ENCODE results near the gene SERPIND1. TPM values are rescaled to one million over a fixed set of nuclear protein-coding genes. Genes with fewer than 3 reads are reported as not detected.
"Not testable (repeated sequence)": the region's sequence is repeated elsewhere in the genome, so short reads cannot be mapped to it uniquely, and the experiment has no call there.

The SERPIND1 gene
- total and polyA plus RNA-seq, 4 experiments from 2014 or later, result 0.07 to 0.29 TPM; not detected in 2

- ChIA-PET CTCF (ENCODE audit: partially characterized antibody) (no interaction called here), POLR2A (ENCODE audit: partially characterized antibody) (no interaction called here)
- Histone ChIP-seq H3K27me3 (ENCODE audit: insufficient read depth, low read length) (no peaks in the 10 kb centered on the region), H3K36me3 (ENCODE audit: insufficient read depth, low read length) (peaks cover 27% of the 10 kb centered on the region), H3K4me1 (ENCODE audit: insufficient read depth, low read length) (no peaks in the 10 kb centered on the region), H3K9me3 (ENCODE audit: control insufficient read depth in 1 of 2, low read length in 2 of 2) (no peaks in the 10 kb centered on the region), H3K27ac (ENCODE audit: low read depth, low read length) (no peak overlapping the region), H3K4me3 (ENCODE audit: low read length in 2 of 2) (no peak overlapping the region)
- DNase-seq, result no peak
- intact Hi-C loops (cut with micrococcal nuclease), result no loop called here
- peaks cover 52 to 70% of the 10 kb centered on the region in 2 donors for H3K36me3 Mint-ChIP-seq
- no peak overlapping the region for H3K4me3 Mint-ChIP-seq
- H3K27me3 Mint-ChIP-seq, result no peaks in the 10 kb centered on the region
- H3K27ac Mint-ChIP-seq, result peak overlapping the region in 1 of 7 donors; percentile 35
- no peaks in the 10 kb centered on the region for H3K9me3 Mint-ChIP-seq
- no peaks in the 10 kb centered on the region for H3K4me1 Mint-ChIP-seq
Measured at GRCh38 chr22:20825624-20826023, 51.7 kb downstream of the SERPIND1 start.

DNA sequence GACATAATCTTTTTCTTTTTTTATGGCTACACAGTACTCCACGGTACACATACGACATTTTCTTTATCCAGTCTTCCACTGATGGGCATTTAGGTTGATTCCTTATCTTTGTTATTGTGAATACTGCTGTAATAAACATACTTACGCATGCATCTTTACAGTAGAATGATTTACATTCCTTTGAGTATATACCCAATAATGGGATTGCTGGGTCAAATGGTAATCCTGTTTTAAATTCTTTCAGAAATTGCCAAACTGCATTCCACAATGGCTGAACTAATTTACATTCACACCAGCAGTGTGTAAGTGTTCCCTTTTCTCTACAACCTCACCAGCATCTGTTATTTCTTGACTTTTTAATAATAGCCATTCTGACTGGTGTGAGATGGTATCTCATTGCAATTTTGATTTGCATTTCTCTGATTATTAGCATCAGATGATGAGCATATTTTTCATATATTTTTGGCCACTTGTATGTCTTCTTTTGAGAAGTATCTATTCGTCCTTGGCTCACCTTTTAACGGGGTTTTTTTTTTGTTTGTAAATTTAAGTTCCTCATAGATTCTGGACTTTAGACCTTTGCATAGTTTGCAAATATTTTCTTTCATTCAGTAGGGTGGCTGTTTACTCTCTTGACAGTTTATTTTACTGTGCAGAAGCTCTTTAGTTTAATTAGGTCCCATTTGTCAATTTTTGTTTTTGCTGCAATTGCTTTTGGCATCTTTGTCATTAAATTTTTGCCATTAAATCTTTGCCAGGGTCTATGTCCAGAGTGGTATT lies 52.6 kb downstream of the SERPIND1 start:
- H3K4me3 ChIP-seq (ENCODE audit: low read length in 2 of 2); DNase-seq; POLR2A ChIA-PET (ENCODE audit: partially characterized antibody); H3K27ac ChIP-seq (ENCODE audit: low read depth, low read length); H3K4me3 Mint-ChIP-seq; H3K27me3 ChIP-seq (ENCODE audit: insufficient read depth, low read length); H3K27me3 Mint-ChIP-seq; H3K9me3 Mint-ChIP-seq; intact Hi-C loops (cut with micrococcal nuclease); H3K9me3 ChIP-seq (ENCODE audit: control insufficient read depth in 1 of 2, low read length in 2 of 2); H3K4me1 ChIP-seq (ENCODE audit: insufficient read depth, low read length); H3K4me1 Mint-ChIP-seq; CTCF ChIA-PET (ENCODE audit: partially characterized antibody): not testable (repeated sequence)
- peaks cover 53 to 73% of the 10 kb centered on the region in 2 donors for H3K36me3 Mint-ChIP-seq
- H3K36me3 ChIP-seq (ENCODE audit: insufficient read depth, low read length), result peaks cover 31% of the 10 kb centered on the region
- H3K27ac Mint-ChIP-seq, result peak overlapping the region in 1 of 7 donors; percentile 6

GRCh38 chr22:20829491-20830134 lies 55.7 kb downstream of the SERPIND1 start:
- Histone ChIP-seq H3K4me3 (ENCODE audit: low read length in 2 of 2) (no peak overlapping the region), H3K4me1 (ENCODE audit: insufficient read depth, low read length) (no peaks in the 10 kb centered on the region), H3K27ac (ENCODE audit: low read depth, low read length) (no peak overlapping the region), H3K9me3 (ENCODE audit: control insufficient read depth in 1 of 2, low read length in 2 of 2) (no peaks in the 10 kb centered on the region), H3K27me3 (ENCODE audit: insufficient read depth, low read length) (no peaks in the 10 kb centered on the region), H3K36me3 (ENCODE audit: insufficient read depth, low read length) (peaks cover 37% of the 10 kb centered on the region)
- Mint-ChIP-seq H3K4me3 (no peak overlapping the region), H3K4me1 (no peaks in the 10 kb centered on the region), H3K27me3 (no peaks in the 10 kb centered on the region), H3K9me3 (no peaks in the 10 kb centered on the region), H3K36me3 (peaks cover 56 to 76% of the 10 kb centered on the region in 2 donors), H3K27ac (peak overlapping the region in 1 of 7 donors; percentile 68)
- POLR2A ChIA-PET (ENCODE audit: partially characterized antibody), result no interaction called here
- DNase-seq, result no peak
- CTCF ChIA-PET (ENCODE audit: partially characterized antibody), result no interaction called here
- intact Hi-C loops (cut with micrococcal nuclease), result no loop called here

DNA sequence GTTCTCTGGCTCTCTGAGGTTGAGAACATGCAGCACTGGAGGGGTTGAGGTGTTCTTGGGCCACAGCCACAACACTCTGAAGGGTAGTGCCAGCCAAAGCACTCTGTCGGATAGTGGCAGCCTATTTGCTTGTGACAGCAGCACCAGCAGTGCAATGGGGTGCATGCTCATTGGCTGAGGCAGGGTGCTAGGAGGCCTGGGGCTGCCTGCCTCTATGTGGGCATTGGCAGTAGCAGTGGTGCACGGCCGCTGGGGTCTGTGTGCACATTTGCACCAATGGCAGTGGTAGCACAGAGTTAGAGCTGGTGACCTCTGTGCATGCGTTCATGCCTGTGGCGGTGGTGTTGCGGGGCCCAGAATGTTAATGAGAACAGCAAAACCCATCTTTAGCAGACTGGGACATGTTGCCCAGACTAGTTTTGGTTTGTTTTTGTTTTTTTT lies 59.3 kb downstream of the SERPIND1 start:
- Mint-ChIP-seq H3K4me1 (peaks cover 2 to 6% (median 4%) of the 10 kb centered on the region in 4 donors), H3K27me3 (no peaks in the 10 kb centered on the region), H3K9me3 (no peaks in the 10 kb centered on the region), H3K27ac (peak overlapping the region in 4 of 7 donors; percentile 45 to 76 (median 62)), H3K36me3 (peaks cover 36 to 52% of the 10 kb centered on the region in 2 donors), H3K4me3 (no peak overlapping the region)
- POLR2A ChIA-PET (ENCODE audit: partially characterized antibody), result no interaction called here
- Histone ChIP-seq H3K4me1 (ENCODE audit: insufficient read depth, low read length) (peaks cover 6% of the 10 kb centered on the region), H3K4me3 (ENCODE audit: low read length in 2 of 2) (no peak overlapping the region), H3K27me3 (ENCODE audit: insufficient read depth, low read length) (no peaks in the 10 kb centered on the region), H3K27ac (ENCODE audit: low read depth, low read length) (no peak overlapping the region), H3K9me3 (ENCODE audit: control insufficient read depth in 1 of 2, low read length in 2 of 2) (no peaks in the 10 kb centered on the region), H3K36me3 (ENCODE audit: insufficient read depth, low read length) (peaks cover 32% of the 10 kb centered on the region)
- intact Hi-C loops (cut with micrococcal nuclease), result no loop called here
- DNase-seq, result no peak
- CTCF ChIA-PET (ENCODE audit: partially characterized antibody), result no interaction called here

DNA sequence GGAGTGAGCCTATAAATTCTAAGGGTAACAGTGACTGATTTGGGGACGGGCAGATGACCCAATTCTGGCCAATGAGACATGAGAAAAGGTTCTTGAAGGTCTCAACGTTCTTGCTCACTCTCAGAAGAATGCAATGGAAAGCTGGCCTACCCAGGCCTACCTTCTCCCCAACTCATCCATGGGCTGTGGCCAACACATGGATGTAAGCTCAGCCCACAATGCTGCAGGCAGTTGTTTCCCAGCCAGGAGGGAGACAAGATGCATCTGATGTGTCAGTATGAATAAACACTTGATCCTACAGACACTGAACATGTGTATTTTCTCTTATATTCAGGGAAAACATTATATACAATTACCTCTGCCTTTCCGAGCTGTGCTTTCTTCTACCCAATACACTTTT lies 60.3 kb downstream of the SERPIND1 start:
- Mint-ChIP-seq H3K36me3 (peaks cover 31 to 42% of the 10 kb centered on the region in 2 donors), H3K27ac (no peak overlapping the region), H3K4me1 (peaks cover 8 to 15% (median 9%) of the 10 kb centered on the region in 4 donors), H3K9me3 (no peaks in the 10 kb centered on the region), H3K4me3 (no peak overlapping the region), H3K27me3 (no peaks in the 10 kb centered on the region)
- Histone ChIP-seq H3K27me3 (ENCODE audit: insufficient read depth, low read length) (no peaks in the 10 kb centered on the region), H3K4me3 (ENCODE audit: low read length in 2 of 2) (no peak overlapping the region), H3K27ac (ENCODE audit: low read depth, low read length) (no peak overlapping the region), H3K36me3 (ENCODE audit: insufficient read depth, low read length) (peaks cover 35% of the 10 kb centered on the region), H3K9me3 (ENCODE audit: control insufficient read depth in 1 of 2, low read length in 2 of 2) (no peaks in the 10 kb centered on the region), H3K4me1 (ENCODE audit: insufficient read depth, low read length) (peaks cover 6% of the 10 kb centered on the region)
- no peak for DNase-seq
- ChIA-PET CTCF (ENCODE audit: partially characterized antibody) (no interaction called here), POLR2A (ENCODE audit: partially characterized antibody) (interaction anchor here (0.6 kb wide), 1 partner anchor 45 kb away, joined by 3 read pairs; no protein-coding TSS in a partner anchor)
- intact Hi-C loops (cut with micrococcal nuclease), result no loop called here

- Mint-ChIP-seq H3K4me1 (peaks cover 8 to 20% (median 13%) of the 10 kb centered on the region in 4 donors), H3K9me3 (no peaks in the 10 kb centered on the region), H3K36me3 (peaks cover 28 to 37% of the 10 kb centered on the region in 2 donors), H3K27me3 (no peaks in the 10 kb centered on the region), H3K4me3 (no peak overlapping the region), H3K27ac (no peak overlapping the region)
- no peak overlapping the region for H3K27ac ChIP-seq (ENCODE audit: low read depth, low read length)
- intact Hi-C loops (cut with micrococcal nuclease), result no loop called here
- no peak for DNase-seq
- ChIA-PET POLR2A (ENCODE audit: partially characterized antibody) (interaction anchor here (0.6 kb wide), 1 partner anchor 44 kb away, joined by 3 read pairs; no protein-coding TSS in a partner anchor), CTCF (ENCODE audit: partially characterized antibody) (interaction anchor here (1.0 kb wide), 1 partner anchor 11 kb away, joined by 3 read pairs; no protein-coding TSS in a partner anchor)
- H3K27me3 ChIP-seq (ENCODE audit: insufficient read depth, low read length), result no peaks in the 10 kb centered on the region
- H3K36me3 ChIP-seq (ENCODE audit: insufficient read depth, low read length), result peaks cover 35% of the 10 kb centered on the region
- peaks cover 6% of the 10 kb centered on the region for H3K4me1 ChIP-seq (ENCODE audit: insufficient read depth, low read length)
- H3K4me3 ChIP-seq (ENCODE audit: low read length in 2 of 2), result no peak overlapping the region
- no peaks in the 10 kb centered on the region for H3K9me3 ChIP-seq (ENCODE audit: control insufficient read depth in 1 of 2, low read length in 2 of 2)
Measured at GRCh38 chr22:20834725-20835124, 60.8 kb downstream of the SERPIND1 start.
